GM12874 (cell line): ENCODE data around the gene DCAF10.

Experiments used
- TF ChIP-seq, protein P1 (sequence below): IDR thresholded peaks from 2 replicates; pipeline ENCODE4 v1.5.1; 2011; ENCODE audit warnings: low read depth, mild to moderate bottlenecking, control low read depth, low read length, moderate library complexity; ENCODE audit not compliant: insufficient read depth

The DCAF10 gene

GRCh38 chr9:37892063-37892462, 91.5 kb downstream of the DCAF10 start:
- TF ChIP-seq, protein P1, sequence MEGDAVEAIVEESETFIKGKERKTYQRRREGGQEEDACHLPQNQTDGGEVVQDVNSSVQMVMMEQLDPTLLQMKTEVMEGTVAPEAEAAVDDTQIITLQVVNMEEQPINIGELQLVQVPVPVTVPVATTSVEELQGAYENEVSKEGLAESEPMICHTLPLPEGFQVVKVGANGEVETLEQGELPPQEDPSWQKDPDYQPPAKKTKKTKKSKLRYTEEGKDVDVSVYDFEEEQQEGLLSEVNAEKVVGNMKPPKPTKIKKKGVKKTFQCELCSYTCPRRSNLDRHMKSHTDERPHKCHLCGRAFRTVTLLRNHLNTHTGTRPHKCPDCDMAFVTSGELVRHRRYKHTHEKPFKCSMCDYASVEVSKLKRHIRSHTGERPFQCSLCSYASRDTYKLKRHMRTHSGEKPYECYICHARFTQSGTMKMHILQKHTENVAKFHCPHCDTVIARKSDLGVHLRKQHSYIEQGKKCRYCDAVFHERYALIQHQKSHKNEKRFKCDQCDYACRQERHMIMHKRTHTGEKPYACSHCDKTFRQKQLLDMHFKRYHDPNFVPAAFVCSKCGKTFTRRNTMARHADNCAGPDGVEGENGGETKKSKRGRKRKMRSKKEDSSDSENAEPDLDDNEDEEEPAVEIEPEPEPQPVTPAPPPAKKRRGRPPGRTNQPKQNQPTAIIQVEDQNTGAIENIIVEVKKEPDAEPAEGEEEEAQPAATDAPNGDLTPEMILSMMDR: no peak

- TF ChIP-seq, protein P1: no peak
These were observed 97.1 kb downstream of the DCAF10 start for GRCh38 chr9:37897665-37898064.

GRCh38 chr9:37899041-37899440, 98.4 kb downstream of the DCAF10 start:
- TF ChIP-seq, protein P1: no peak

GRCh38 chr9:37902131-37902530, 101.5 kb downstream of the DCAF10 start:
- TF ChIP-seq, protein P1: no peak

- TF ChIP-seq, protein P1: no peak
These were observed 102.4 kb downstream of the DCAF10 start for GRCh38 chr9:37902796-37903646.

- TF ChIP-seq, protein P1: peak; percentile 97
These were observed 103.2 kb downstream of the DCAF10 start, which contains the start of gene SLC25A51 for GRCh38 chr9:37903647-37904444. Gene SLC25A51 (minus strand): TSS chr9:37904127. CDS start chr9:37888550, 15,577 bp downstream.

DNA sequence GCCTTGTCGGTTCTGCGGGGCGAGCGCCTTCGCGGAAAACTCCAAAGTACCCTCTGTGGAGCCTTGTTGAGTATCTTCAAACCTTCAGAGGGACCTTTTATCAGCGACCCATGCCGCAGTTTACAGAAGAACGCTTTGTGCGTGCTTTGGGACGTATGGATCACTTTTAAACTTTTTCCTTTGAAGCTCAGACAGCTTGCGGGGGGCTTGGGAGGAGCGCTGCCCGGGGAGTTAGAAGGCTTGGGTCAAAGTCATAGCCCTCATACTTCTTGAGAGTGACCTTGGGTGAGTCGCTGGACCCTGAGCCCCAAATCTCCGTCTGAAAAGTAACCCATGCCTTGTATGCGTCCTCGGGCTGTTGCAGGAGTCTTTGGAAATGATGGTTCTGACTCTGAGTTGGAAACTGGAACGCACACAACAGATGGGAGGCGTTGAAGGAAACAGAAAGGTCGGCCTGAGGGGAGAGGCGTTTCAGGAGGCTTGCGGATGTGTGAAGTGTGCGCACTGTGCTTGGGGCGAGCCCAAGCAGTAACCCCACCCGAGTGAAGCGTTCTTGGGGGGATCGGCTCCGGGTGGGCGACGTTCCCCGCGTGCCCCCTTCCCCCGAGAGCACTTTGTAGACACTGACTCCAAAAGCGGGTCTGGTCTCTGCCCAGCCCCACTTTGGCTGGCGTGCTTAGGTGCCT, 104.0 kb downstream of the DCAF10 start:
- TF ChIP-seq, protein P1: no peak
